HepG2 (cell line): ENCODE data around the gene ZNF618. TPM values are rescaled to one million over a fixed set of nuclear protein-coding genes. Genes with fewer than 3 reads are reported as not detected.

ENCODE experiments used
- AHR ChIP-seq: IDR thresholded peaks from 2 replicates; pipeline ENCODE4 v1.6.1; 2018; ENCODE audit warnings: missing genetic modification reagents, missing compliant biosample characterization
- JUN ChIP-seq: sonication (generic); formaldehyde crosslinking; IDR thresholded peaks from 2 replicates; pipeline ENCODE4 v1.4.0; 2020; ENCODE audit warnings: mild to moderate bottlenecking, missing genetic modification reagents
- MTF2 ChIP-seq: sonication (generic); formaldehyde crosslinking; IDR thresholded peaks from 2 replicates; pipeline ENCODE4 v1.5.0; 2020; ENCODE audit warnings: missing genetic modification reagents, borderline replicate concordance
- MYNN ChIP-seq: sonication (generic); formaldehyde crosslinking; IDR thresholded peaks from 2 replicates; pipeline ENCODE4 v1.4.0; 2020; ENCODE audit warnings: mild to moderate bottlenecking, low read depth, missing genetic modification reagents
- NRL ChIP-seq: sonication (generic); formaldehyde crosslinking; IDR thresholded peaks from 2 replicates; pipeline ENCODE4 v1.5.0; 2020; ENCODE audit warnings: missing genetic modification reagents, mild to moderate bottlenecking, moderate library complexity, borderline replicate concordance
- RBFOX2 ChIP-seq: fragments of 200-400 bp; formaldehyde crosslinking; IDR thresholded peaks from 2 replicates; pipeline ENCODE4 v1.6.1; 2017; ENCODE audit warnings: low read depth, mild to moderate bottlenecking, low read length
- RFX3 ChIP-seq: IDR thresholded peaks from 2 replicates; pipeline ENCODE4 v1.6.1; 2016; ENCODE audit warnings: missing biosample characterization, missing genetic modification reagents
- SRSF4 ChIP-seq: fragments of 200-400 bp; formaldehyde crosslinking; IDR thresholded peaks from one replicate; pipeline ENCODE4 v1.6.1; 2018; ENCODE audit warnings: mild to moderate bottlenecking, low read depth, low read length, moderate library complexity; ENCODE audit not compliant: poor library complexity, severe bottlenecking
- TBX2 ChIP-seq: sonication (generic); formaldehyde crosslinking; IDR thresholded peaks from 2 replicates; pipeline ENCODE4 v1.5.0; 2020; ENCODE audit warnings: missing genetic modification reagents, mild to moderate bottlenecking, borderline replicate concordance
- XRCC5 ChIP-seq: fragments of 200-400 bp; formaldehyde crosslinking; optimal IDR thresholded peaks from 2 replicates; pipeline ENCODE3; 2017; ENCODE audit warnings: mild to moderate bottlenecking, low read length
- ZNF441 ChIP-seq: sonication (generic); formaldehyde crosslinking; IDR thresholded peaks from 2 replicates; pipeline ENCODE4 v1.7.0; 2021; ENCODE audit warnings: missing genetic modification reagents, borderline replicate concordance
- ZNF589 ChIP-seq: sonication (generic); formaldehyde crosslinking; conservative IDR thresholded peaks from 2 replicates; pipeline ENCODE4 v1.8.0; 2022; ENCODE audit warnings: mild to moderate bottlenecking, moderate library complexity, missing genetic modification reagents
- ZNF75D ChIP-seq: sonication (generic); formaldehyde crosslinking; IDR thresholded peaks from 2 replicates; pipeline ENCODE4 v1.8.1; 2023; ENCODE audit warnings: missing genetic modification reagents, mild to moderate bottlenecking, borderline replicate concordance
- polyA plus RNA-seq, 8 experiments: library from polyadenylated mRNA; depleted of rRNA in 3 of 8; stranded (reverse) in 7 of 8; unstranded in 1 of 8; fragments of >200 nt; fragmentation: Illumina TruSeq in 4 of 8; extraction: Trizol in 4 of 8; gene quantifications; 2 replicates each; pipeline versions ENCODE4 v1.2.1 to v1.2.3, GENCODE V29; 2011 to 2016; ENCODE audit warnings: low read depth in 4 of 8, missing spikeins in 1 of 8, mixed read lengths in 1 of 8; ENCODE audit not compliant: insufficient read depth in 1 of 8
- total RNA-seq, 5 experiments: library from RNA; depleted of rRNA; stranded (reverse); fragments of >200 nt; fragmentation: Illumina TruSeq; extraction: Trizol; gene quantifications; 2 replicates each; pipeline ENCODE4 v1.2.3, GENCODE V29; 2016; ENCODE audit warnings: low read depth in 1 of 5
- TF ChIP-seq, protein P1 (sequence below): sonication (generic); formaldehyde crosslinking; IDR thresholded peaks from 2 replicates; pipeline ENCODE4 v1.9.0; 2022; ENCODE audit warnings: missing genetic modification reagents, mild to moderate bottlenecking, borderline replicate concordance
- TF ChIP-seq, protein P2 (sequence below): sonication (generic); formaldehyde crosslinking; IDR thresholded peaks from 2 replicates; pipeline ENCODE4 v1.5.0; 2020; ENCODE audit warnings: mild to moderate bottlenecking, missing genetic modification reagents, borderline replicate concordance
- TF ChIP-seq, protein P3 (sequence below): sonication (generic); formaldehyde crosslinking; IDR thresholded peaks from 2 replicates; pipeline ENCODE4 v1.4.0; 2020; ENCODE audit warnings: low read depth, mild to moderate bottlenecking, missing genetic modification reagents
- TF ChIP-seq, protein P4 (sequence below): sonication (generic); formaldehyde crosslinking; IDR thresholded peaks from 2 replicates; pipeline ENCODE4 v1.4.0; 2020; ENCODE audit warnings: missing genetic modification reagents, borderline replicate concordance

Gene ZNF618
- total and polyA plus RNA-seq, 2 of the 13 experiments (the other 11 are each of a cell fraction or from before 2014, with no cell fraction given): 0.07 TPM

DNA sequence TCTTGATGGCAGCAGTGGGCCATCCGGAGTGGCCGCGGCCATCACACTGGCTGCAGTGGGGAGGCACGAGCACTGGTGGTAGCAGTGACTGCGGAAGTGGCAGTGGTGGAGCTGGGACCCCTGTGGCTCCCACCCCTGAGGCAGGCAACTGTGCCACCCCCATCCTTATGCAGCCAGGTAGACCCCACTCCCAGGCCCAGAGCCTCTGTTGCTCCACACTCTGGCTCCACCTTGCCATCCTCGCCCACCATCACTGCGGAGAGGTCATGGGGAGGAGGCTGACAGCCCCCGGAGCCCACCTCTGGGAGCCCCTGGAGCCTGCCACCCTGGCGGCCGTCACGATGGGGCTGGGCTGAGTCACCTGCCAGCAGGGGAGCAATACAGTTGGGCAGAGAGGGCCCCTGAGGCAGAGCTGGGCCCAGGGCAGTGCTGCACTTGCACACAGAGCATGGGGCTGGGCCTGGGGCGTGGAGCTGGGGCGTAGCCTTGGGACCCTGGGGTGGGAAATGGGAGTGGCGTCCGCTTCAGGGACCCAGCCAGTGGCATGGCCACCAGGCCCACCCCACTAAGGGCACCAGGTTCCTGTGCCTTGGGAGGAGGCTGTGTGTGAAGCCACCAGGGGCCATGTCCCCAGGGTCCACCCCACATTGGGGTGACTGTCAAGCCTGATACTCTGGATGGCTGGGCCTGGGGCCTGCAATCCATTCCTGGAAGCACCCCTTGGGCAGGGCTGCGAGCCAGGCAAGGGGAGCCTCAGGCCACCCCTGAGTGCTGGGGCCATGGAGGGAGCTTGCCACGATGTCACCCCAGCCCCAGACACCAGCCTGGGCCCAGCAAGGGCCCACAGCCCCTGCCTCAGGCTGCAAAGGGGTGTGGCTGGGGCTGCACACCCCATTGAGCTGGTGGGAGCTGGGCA lies 194.3 kb downstream of the ZNF618 start (continued):
- TF ChIP-seq SRSF4: no peak
- no peak for TF ChIP-seq ZNF441 (CRISPR knock-in tag)
- no peak for TF ChIP-seq MYNN
- no peak for TF ChIP-seq NRL
- TF ChIP-seq, protein P1, sequence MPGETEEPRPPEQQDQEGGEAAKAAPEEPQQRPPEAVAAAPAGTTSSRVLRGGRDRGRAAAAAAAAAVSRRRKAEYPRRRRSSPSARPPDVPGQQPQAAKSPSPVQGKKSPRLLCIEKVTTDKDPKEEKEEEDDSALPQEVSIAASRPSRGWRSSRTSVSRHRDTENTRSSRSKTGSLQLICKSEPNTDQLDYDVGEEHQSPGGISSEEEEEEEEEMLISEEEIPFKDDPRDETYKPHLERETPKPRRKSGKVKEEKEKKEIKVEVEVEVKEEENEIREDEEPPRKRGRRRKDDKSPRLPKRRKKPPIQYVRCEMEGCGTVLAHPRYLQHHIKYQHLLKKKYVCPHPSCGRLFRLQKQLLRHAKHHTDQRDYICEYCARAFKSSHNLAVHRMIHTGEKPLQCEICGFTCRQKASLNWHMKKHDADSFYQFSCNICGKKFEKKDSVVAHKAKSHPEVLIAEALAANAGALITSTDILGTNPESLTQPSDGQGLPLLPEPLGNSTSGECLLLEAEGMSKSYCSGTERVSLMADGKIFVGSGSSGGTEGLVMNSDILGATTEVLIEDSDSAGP: 0 out of 2 replicates have a peak, but pooled peaks have one; percentile 9
- no peak for TF ChIP-seq RFX3 (CRISPR knock-in tag)
- TF ChIP-seq TBX2 (CRISPR knock-in tag): no peak
- no peak for TF ChIP-seq JUN
- no peak for TF ChIP-seq AHR (CRISPR knock-in tag)
- TF ChIP-seq RBFOX2: peak; percentile 91
- TF ChIP-seq XRCC5: no peak
- TF ChIP-seq, protein P2, sequence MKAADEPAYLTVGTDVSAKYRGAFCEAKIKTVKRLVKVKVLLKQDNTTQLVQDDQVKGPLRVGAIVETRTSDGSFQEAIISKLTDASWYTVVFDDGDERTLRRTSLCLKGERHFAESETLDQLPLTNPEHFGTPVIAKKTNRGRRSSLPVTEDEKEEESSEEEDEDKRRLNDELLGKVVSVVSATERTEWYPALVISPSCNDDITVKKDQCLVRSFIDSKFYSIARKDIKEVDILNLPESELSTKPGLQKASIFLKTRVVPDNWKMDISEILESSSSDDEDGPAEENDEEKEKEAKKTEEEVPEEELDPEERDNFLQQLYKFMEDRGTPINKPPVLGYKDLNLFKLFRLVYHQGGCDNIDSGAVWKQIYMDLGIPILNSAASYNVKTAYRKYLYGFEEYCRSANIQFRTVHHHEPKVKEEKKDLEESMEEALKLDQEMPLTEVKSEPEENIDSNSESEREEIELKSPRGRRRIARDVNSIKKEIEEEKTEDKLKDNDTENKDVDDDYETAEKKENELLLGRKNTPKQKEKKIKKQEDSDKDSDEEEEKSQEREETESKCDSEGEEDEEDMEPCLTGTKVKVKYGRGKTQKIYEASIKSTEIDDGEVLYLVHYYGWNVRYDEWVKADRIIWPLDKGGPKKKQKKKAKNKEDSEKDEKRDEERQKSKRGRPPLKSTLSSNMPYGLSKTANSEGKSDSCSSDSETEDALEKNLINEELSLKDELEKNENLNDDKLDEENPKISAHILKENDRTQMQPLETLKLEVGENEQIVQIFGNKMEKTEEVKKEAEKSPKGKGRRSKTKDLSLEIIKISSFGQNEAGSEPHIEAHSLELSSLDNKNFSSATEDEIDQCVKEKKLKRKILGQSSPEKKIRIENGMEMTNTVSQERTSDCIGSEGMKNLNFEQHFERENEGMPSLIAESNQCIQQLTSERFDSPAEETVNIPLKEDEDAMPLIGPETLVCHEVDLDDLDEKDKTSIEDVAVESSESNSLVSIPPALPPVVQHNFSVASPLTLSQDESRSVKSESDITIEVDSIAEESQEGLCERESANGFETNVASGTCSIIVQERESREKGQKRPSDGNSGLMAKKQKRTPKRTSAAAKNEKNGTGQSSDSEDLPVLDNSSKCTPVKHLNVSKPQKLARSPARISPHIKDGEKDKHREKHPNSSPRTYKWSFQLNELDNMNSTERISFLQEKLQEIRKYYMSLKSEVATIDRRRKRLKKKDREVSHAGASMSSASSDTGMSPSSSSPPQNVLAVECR (CRISPR knock-in tag): 0 out of 2 replicates have a peak, but pooled peaks have one; percentile 5
- no peak for TF ChIP-seq ZNF589
- TF ChIP-seq MTF2 (CRISPR knock-in tag): no peak
- TF ChIP-seq, protein P3, sequence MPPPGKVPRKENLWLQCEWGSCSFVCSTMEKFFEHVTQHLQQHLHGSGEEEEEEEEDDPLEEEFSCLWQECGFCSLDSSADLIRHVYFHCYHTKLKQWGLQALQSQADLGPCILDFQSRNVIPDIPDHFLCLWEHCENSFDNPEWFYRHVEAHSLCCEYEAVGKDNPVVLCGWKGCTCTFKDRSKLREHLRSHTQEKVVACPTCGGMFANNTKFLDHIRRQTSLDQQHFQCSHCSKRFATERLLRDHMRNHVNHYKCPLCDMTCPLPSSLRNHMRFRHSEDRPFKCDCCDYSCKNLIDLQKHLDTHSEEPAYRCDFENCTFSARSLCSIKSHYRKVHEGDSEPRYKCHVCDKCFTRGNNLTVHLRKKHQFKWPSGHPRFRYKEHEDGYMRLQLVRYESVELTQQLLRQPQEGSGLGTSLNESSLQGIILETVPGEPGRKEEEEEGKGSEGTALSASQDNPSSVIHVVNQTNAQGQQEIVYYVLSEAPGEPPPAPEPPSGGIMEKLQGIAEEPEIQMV (CRISPR knock-in tag): no peak
- TF ChIP-seq, protein P4, sequence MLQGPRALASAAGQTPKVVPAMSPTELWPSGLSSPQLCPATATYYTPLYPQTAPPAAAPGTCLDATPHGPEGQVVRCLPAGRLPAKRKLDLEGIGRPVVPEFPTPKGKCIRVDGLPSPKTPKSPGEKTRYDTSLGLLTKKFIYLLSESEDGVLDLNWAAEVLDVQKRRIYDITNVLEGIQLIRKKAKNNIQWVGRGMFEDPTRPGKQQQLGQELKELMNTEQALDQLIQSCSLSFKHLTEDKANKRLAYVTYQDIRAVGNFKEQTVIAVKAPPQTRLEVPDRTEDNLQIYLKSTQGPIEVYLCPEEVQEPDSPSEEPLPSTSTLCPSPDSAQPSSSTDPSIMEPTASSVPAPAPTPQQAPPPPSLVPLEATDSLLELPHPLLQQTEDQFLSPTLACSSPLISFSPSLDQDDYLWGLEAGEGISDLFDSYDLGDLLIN (CRISPR knock-in tag): no peak
- TF ChIP-seq ZNF75D (CRISPR knock-in tag): no peak
